GM21515 (cell line): Measurements from ENCODE around the gene CCDC85B.

Source experiments
- ATAC-seq: cut with Tn5 transposase; IDR thresholded peaks from one replicate; pipeline ENCODE4 v1.9.1; 2021; ENCODE audit not compliant: unreplicated experiment

The CCDC85B gene

GRCh38 chr11:65868076-65868667, 22.3 kb upstream of the CCDC85B start:
- no peak for ATAC-seq

- ATAC-seq: no peak
Measured at GRCh38 chr11:65868907-65869306, 21.6 kb upstream of the CCDC85B start.

- ATAC-seq: no peak
Measured at GRCh38 chr11:65869643-65870306, 20.7 kb upstream of the CCDC85B start.

- ATAC-seq: no peak
Measured at GRCh38 chr11:65870307-65870658, 20.2 kb upstream of the CCDC85B start.

- no peak for ATAC-seq
Measured at GRCh38 chr11:65870706-65871681, 19.5 kb upstream of the CCDC85B start.

- ATAC-seq: no peak
Measured at GRCh38 chr11:65871811-65872548, 18.5 kb upstream of the CCDC85B start.

- no peak for ATAC-seq
Measured at GRCh38 chr11:65872586-65873317, 17.7 kb upstream of the CCDC85B start, which contains the start of gene EFEMP2. Gene EFEMP2 (minus strand): TSS chr11:65872800. CDS start chr11:65872354, 446 bp downstream.

- ATAC-seq: peak; percentile 63
Measured at GRCh38 chr11:65873318-65874156, 16.9 kb upstream of the CCDC85B start.

- ATAC-seq: no peak
Measured at GRCh38 chr11:65879617-65880016, 10.9 kb upstream of the CCDC85B start, which contains the start of gene CTSW. Gene CTSW (plus strand): TSS chr11:65879837. CDS start chr11:65879855, 18 bp downstream.

GRCh38 chr11:65880027-65880426, 10.4 kb upstream of the CCDC85B start:
- no peak for ATAC-seq

GRCh38 chr11:65880844-65881421, 9.5 kb upstream of the CCDC85B start:
- ATAC-seq: no peak

GRCh38 chr11:65882120-65883057, 8.1 kb upstream of the CCDC85B start:
- ATAC-seq: no peak

- no peak for ATAC-seq
Measured at GRCh38 chr11:65883058-65883761, 7.3 kb upstream of the CCDC85B start.

- no peak for ATAC-seq
Measured at GRCh38 chr11:65883786-65884715, 6.4 kb upstream of the CCDC85B start.

- ATAC-seq: no peak
Measured at GRCh38 chr11:65884716-65885092, 5.8 kb upstream of the CCDC85B start.

- no peak for ATAC-seq
Measured at GRCh38 chr11:65885231-65885630, 5.2 kb upstream of the CCDC85B start.
